GM19463 (cell line): ENCODE data around the gene UROS.

Source experiments
- ATAC-seq: cut with Tn5 transposase; IDR thresholded peaks from one replicate; pipeline ENCODE4 v1.9.1; 2021; ENCODE audit warnings: mild to moderate bottlenecking, moderate library complexity; ENCODE audit not compliant: unreplicated experiment

Gene UROS

DNA sequence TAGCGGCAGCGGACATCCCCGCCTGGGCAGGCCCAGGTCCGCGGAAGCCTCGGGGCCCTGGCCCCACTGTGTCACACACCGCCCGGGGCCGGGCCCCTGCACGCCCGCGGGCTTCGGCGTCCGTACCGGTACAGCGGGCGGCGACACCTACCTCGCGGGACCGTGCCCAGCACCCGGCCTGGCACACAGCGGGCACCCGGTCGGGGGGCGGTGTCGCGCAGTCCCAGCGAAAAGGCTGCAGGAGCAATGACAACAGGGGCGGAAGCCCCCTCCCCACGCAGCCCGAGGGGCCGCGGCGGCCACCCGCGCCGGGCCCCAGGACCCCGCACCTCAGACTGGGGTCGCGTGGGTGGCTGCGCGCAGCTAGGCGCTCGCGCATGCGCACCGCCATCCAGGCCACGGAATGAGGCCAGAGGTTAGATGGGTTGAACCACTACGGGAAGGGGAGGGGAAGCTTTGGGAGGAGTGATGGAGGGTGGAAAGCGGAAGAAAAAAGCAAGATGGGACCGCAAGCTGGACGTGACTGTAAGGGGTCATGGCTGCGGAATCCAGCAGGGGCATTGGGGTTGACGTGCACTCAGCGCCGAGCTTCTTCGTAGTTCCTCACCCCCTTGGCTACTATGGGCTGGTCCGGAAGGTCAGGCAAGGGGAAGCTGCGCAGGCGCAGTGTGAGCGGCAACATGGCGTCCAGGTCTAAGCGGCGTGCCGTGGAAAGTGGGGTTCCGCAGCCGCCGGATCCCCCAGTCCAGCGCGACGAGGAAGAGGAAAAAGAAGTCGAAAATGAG is at the start of gene UROS, which contains the start of gene BCCIP:
Gene UROS (minus strand): TSS at position 381 of the 785 bp plus-strand sequence. CDS start 6,759 bp downstream, outside the sequence.
Gene BCCIP (plus strand): TSS at position 669 of the 785 bp plus-strand sequence. CDS start 12 bp downstream, at position 681.
- ATAC-seq, result peak; percentile 68

DNA sequence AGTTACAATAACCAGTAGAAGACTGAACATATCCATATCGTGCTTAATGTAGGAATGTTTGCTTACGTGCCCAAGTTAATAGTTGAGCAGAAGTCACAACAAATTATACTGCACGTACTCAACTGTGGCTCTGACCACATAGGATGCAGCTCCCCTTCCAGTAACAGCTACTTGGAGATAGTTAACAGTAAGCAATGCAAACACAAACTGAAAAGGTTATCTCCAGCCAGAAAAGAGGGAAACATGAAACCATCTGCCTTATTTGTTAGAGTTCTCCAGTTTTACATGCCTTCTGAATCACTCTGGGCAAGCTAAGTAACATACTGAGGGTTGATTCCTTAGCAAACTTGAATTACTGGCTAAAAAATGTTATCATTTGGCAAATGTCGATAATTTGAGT is 48.3 kb upstream of the UROS start:
- no peak for ATAC-seq

DNA sequence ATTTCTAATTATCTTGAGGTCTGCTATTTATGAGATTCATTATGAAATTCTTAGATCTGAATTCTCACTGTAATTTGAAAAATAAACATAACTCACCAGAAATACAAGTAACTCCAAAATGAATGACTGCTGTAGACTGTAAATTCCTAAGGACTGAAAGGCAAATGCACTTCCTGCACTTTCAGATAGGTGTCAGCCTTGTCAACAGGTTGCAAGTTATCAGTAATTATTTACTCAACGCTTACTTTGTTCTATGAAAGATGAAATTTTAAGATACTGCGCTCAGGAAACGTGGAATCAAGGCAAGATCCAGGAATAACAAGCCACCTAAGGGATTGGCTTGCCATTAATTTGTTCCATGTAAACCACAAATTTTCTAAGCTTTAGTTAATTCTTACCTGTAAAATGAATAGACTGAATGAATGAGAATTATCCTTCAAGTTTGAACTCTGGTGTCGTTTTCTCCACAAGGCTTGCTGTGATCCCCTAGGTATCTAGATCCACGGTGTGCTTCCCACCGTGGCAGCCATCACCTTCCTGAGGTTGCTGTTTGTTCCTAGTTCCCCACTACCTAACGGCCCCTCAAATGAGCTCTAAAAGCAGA is 45.4 kb upstream of the UROS start:
- peak; percentile 69 for ATAC-seq

GRCh38 chr10:125866421-125867029 is 43.5 kb upstream of the UROS start:
- no peak for ATAC-seq

DNA sequence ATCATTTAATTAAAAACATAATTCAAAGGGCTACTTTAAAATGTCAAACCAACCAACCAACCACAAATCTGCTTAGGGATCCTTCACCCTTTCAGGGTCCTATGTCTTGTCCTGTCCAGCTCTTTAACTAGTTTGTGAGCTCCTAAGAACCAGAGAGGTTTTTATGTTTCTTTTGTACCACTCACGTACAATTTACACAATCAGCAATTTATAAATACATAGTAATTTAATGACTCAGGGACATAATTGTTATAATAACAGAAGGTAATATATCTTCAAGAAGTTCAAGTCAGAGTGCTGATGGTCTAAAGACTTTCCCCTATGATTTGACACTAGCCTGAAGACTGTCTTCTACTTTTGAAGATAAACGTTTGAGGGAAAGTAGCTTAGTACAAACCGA is 42.1 kb upstream of the UROS start:
- no peak for ATAC-seq

GRCh38 chr10:125859128-125859817 is 36.2 kb upstream of the UROS start:
- peak; percentile 70 for ATAC-seq

- ATAC-seq, result no peak
Observed at GRCh38 chr10:125857185-125857760, 34.2 kb upstream of the UROS start.

DNA sequence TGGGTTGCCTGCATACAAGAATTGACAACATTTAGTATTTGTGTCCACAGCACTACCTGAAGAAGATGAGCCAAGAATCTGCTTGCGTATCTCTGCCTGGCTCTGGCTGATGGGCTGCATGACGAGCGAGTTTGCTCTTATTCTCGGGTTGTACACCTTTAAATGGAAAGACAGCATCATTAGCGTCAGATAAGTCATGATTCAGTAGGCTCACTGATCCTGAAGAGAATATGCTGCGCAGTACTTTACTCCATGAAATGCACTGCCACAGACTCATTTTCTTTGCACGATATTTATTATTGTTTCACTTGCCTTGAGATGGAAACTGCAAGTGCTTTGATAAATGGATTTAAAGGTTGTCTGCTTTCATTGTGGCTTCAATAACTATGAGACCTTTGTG is 29.4 kb upstream of the UROS start:
- ATAC-seq, result no peak

- ATAC-seq, result no peak
Observed at GRCh38 chr10:125850766-125851731, 28.0 kb upstream of the UROS start.

- ATAC-seq, result no peak
Observed at GRCh38 chr10:125849448-125849847, 26.4 kb upstream of the UROS start.

GRCh38 chr10:125848857-125849256 is 25.8 kb upstream of the UROS start:
- no peak for ATAC-seq

DNA sequence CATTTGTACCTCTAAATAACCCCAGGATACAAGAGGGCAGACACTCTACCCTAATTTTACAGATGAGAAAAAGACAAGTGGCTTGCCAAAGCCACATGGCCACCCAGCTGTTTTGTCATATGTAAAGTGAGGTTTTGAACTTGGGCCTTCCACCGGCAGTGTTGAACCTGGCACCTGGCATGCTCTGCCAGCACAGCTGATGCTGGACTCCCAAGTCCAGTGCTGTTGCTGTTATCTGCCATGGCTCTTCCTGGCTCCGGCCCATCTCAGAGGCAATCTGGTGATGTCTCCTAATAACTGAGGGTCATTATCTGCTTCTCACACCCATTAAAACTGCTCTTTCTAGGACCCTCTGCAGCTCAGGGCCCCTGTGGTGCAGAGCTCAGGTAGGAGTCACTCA is 25.3 kb upstream of the UROS start:
- no peak for ATAC-seq

DNA sequence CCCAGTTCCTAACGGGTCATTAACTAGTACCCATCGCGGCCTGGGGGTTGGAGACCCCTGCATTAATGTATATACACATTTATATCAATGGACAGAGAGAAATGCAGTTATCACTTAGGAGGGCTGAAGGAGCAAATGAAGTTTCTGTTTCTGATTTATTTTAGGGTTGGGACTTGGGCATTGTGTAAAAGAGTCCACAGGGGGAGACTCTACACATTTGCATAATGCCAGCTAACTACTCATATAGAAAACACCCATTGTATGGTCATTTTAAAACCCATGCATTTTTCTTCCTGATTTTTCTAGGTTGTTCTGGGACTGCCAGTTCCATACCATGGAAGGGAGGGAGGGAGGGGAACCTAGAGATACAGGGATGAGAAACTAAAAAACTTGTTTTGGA is 23.8 kb upstream of the UROS start:
- no peak for ATAC-seq

DNA sequence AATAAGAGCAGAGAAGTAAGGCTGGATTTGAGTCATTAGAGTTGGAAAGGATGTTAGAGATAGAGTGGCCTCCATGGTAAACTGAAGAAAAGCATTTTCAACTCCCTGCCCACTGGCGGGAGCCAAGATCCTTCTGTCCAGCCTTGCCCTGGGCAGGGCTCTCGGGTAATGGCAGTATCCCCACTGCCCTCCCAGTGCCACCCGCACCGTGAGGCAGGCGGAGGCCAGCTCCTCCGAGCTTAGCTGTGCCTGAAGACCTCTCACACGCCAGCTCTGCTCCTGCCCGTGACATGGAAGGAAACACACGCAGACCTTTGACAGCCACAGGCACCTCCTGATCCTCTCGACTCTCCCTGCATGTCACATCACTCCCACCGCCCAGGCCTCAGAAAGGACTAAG is 22.6 kb upstream of the UROS start:
- ATAC-seq, result no peak

DNA sequence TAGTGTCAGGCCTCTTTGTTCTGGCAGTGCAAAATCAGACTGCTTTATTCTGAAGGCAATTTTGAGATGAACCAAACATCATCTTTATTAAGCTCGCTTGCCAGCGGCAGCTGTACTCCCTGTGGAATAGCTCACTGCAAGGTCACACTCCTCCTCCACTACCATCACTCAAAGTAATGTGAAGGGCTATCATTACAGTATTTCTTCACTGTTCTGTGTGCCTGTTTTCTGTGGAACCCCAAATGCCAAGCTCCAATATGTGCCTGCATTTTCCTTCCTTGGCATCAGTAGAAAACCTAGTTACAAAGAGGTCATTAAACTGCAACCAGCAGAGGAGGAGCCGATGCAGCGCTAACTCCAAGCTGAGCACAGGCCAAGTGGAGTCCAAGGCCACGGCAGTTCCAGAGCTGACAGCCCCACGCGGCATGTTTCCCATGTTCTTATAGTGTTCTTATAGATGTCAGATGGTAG is 21.7 kb upstream of the UROS start:
- no peak for ATAC-seq

DNA sequence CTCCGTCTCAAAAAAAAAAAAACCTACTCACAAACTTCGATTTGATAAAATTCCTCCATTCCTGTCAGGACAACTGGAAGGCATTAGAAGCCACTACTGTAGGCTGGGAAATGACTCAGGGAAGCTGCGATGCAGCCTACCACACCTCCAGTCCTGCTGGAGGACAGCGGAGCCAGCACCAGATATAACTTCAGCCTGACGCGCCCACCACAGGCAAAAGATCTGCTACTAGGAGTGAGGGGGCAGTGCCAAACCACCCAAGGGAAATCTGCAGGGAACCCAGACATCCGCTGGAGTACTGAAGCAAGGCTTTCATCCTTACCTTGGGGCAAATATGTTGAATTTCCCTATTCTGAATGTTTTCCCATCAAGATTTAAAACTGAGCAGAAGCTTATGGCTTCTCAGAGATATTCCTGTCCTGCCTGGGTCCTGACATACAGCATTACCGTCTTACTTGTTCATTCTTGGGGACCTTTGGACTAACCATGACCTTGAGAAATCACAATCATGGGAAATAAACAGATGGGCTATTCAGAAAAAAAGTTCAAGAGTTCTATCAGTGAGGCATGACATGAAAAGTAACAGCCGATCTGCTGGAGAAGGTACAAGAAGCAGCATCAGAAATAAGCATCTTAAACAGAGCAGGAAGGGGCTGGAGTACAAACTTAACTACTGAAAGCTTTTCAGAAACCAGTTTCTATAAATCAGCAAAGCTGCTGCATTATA is 20.7 kb upstream of the UROS start:
- ATAC-seq, result no peak

GRCh38 chr10:125840955-125841354 is 17.9 kb upstream of the UROS start:
- ATAC-seq, result no peak

DNA sequence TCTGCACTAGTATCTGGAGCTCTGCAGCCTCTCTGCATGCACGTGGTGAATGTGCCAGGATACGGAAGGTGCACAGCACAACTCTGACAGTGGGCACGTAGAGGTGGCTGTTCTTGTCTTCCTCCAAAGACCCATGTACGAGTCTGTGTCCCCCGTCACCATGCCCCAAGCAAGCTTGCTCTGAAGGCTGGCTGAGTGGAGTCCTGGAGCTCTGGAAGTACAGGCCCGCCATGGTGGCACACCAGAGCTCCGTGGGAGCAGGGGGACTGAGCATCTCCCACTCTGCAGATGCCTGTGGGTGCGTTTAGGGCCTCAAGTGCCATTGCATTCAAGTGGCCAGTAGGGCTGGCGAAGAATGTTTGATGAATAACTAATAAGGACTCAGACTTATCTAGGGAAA is 17.3 kb upstream of the UROS start:
- ATAC-seq, result no peak
